Measurements from ENCODE around the gene PRKAR1B. TPM values are rescaled to one million over a fixed set of nuclear protein-coding genes. Genes with fewer than 3 reads are reported as not detected.
A peak's percentile ranks its signal among the peaks of the same experiment; 100 is the strongest.

PRKAR1B gene
- total RNA-seq, 2 donors from 2014 or later, result 33.5 to 43.2 TPM

DNA sequence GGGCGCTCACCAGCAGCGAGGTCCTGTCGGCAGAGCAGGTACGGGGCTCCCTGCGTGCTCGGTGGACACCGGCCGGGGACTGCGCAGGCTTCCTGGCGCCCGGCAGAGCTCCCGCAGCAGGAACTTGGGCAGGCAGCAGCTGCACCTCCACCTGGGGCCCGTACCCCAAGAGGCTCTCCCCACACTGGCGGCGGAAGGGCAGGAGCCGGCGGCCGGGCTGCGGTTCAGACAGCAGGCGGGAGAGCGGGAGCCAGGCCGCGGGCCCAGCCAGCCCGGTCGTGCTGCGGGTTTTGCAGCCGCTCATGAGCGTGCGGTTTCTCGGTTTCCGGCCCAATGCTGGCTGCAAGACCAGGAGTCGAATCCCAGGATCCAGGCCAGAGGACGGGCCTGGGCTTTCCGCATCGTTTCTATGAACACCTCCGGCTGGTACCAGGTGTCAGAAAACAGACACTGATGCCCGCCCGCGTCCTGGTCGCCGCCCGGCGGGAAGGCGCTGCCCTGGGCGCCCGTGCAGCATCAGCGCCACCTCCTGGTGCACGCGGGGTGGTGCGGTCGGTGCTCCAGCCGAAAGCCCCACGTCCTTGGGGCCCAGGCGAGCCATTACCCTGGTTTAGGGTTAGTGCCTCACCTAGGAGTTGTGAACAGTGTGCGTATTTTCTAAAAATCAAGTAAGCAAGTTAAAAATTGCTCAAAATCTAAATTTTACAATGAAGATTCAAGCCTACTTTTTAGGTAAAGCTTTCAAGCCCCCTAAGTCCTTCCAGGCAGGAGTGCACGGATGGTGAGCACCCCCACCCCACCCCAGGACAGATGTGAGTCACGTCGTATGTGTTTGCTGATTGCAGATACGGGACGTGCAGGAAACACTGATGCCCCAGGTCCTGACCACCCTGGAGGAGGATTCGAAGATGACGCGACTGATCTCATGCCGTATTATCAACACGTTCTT lies 47.4 kb upstream of the PRKAR1B start:
- Histone ChIP-seq H3K36me3 (ENCODE audit: control insufficient read depth, insufficient read depth, low read length) (peaks cover 44% of the 10 kb centered on the region), H3K27me3 (ENCODE audit: control insufficient read depth, insufficient read depth, low read length, poor library complexity, severe bottlenecking) (no peaks in the 10 kb centered on the region), H3K27ac (ENCODE audit: low read depth, low read length) (no peak overlapping the region), H3K4me3 (ENCODE audit: low read length) (no peak overlapping the region), H3K9me3 (ENCODE audit: control insufficient read depth, low read length) (no peaks in the 10 kb centered on the region), H3K9ac (ENCODE audit: extremely low read depth, low read length, poor library complexity, severe bottlenecking) (no peak overlapping the region), H3K4me1 (ENCODE audit: control insufficient read depth, insufficient read depth, low read length) (no peaks in the 10 kb centered on the region)
- WGBS, 2 experiments (ENCODE audit: insufficient coverage in 1 of 2, insufficient read length in 1 of 2), result 70 to 75% methylated on average over 47 to 65 of the region's 65 CpGs
- Mint-ChIP-seq H3K27me3 (ENCODE audit: insufficient read depth) (no peaks in the 10 kb centered on the region), H3K4me1 (no peaks in the 10 kb centered on the region), H3K9me3 (no peaks in the 10 kb centered on the region), H3K36me3 (ENCODE audit: low read depth) (peaks cover 31% of the 10 kb centered on the region), H3K4me3 (no peak overlapping the region), H3K27ac (no peak overlapping the region)
- peak; percentile 92 for DNase-seq
- TF ChIP-seq, protein P1, sequence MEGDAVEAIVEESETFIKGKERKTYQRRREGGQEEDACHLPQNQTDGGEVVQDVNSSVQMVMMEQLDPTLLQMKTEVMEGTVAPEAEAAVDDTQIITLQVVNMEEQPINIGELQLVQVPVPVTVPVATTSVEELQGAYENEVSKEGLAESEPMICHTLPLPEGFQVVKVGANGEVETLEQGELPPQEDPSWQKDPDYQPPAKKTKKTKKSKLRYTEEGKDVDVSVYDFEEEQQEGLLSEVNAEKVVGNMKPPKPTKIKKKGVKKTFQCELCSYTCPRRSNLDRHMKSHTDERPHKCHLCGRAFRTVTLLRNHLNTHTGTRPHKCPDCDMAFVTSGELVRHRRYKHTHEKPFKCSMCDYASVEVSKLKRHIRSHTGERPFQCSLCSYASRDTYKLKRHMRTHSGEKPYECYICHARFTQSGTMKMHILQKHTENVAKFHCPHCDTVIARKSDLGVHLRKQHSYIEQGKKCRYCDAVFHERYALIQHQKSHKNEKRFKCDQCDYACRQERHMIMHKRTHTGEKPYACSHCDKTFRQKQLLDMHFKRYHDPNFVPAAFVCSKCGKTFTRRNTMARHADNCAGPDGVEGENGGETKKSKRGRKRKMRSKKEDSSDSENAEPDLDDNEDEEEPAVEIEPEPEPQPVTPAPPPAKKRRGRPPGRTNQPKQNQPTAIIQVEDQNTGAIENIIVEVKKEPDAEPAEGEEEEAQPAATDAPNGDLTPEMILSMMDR (conservative IDR thresholded peaks at IDR 0.05), result peak; percentile 97

DNA sequence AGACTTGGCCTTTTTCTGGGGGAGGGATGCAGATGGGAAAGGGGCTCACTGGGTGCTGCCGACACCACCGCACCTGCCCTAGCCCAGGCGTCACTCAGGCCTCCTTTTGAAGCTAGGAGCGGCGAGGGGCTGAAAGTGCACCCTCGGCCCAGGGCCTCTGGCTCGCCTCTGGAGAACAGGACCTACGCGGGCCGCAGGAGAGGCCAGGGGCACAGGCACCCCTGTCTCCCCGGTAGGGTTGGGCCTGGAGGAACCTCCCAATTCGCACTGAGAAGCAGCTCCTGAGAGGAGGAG lies 46.5 kb upstream of the PRKAR1B start:
- H3K36me3 Mint-ChIP-seq (ENCODE audit: low read depth), result peaks cover 29% of the 10 kb centered on the region
- H3K27me3 Mint-ChIP-seq (ENCODE audit: insufficient read depth), result no peaks in the 10 kb centered on the region
- Histone ChIP-seq H3K27me3 (ENCODE audit: control insufficient read depth, insufficient read depth, low read length, poor library complexity, severe bottlenecking) (no peaks in the 10 kb centered on the region), H3K9me3 (ENCODE audit: control insufficient read depth, low read length) (no peaks in the 10 kb centered on the region), H3K36me3 (ENCODE audit: control insufficient read depth, insufficient read depth, low read length) (peaks cover 43% of the 10 kb centered on the region), H3K27ac (ENCODE audit: low read depth, low read length) (no peak overlapping the region), H3K4me1 (ENCODE audit: control insufficient read depth, insufficient read depth, low read length) (no peaks in the 10 kb centered on the region), H3K4me3 (ENCODE audit: low read length) (no peak overlapping the region), H3K9ac (ENCODE audit: extremely low read depth, low read length, poor library complexity, severe bottlenecking) (no peak overlapping the region)
- H3K4me3 Mint-ChIP-seq, result no peak overlapping the region
- 93 to 99% methylated on average over 10 to 12 of the region's 12 CpGs for WGBS, 2 experiments (ENCODE audit: insufficient coverage in 1 of 2, insufficient read length in 1 of 2)
- H3K4me1 Mint-ChIP-seq, result no peaks in the 10 kb centered on the region
- H3K9me3 Mint-ChIP-seq, result no peaks in the 10 kb centered on the region
- TF ChIP-seq, protein P1 (conservative IDR thresholded peaks at IDR 0.05), result no peak
- H3K27ac Mint-ChIP-seq, result no peak overlapping the region
- DNase-seq, result no peak

DNA sequence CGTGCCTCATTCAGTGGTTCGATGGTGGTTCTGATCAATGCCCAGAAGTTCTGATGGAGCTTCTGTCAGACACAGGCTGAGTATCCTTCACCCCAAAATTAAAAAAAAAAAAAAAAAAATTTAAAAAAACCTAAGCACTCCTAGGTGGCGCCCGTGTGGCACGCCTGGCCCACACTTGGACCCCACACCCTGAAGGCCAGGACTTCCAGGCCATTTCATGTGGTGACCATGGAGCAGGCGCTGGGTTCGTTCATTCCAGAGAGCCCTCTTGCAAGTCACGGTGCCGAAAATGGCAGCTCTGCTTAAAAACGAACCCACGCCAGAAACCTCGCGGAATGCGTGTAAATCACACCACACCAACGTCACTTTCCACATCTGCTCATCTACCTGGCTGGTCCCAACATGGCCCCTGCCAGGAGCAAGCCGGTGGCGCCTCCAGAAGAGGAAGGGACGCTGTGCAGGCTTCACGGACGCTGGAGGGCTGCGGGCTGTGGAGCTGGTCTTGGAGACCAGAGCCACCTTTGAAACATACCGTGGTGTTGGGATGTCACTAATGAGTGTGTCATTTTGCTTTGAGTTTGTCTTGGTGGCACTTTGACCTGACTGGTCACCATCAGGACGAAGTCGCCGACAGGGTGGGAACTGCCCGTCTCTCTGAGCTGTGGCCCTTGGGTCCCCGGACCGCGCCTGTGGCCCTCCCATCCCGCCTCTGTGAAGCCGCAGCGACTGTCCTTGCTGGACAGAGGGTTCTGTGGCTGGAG lies 46.0 kb upstream of the PRKAR1B start:
- H3K27ac Mint-ChIP-seq, result no peak overlapping the region
- H3K4me3 ChIP-seq (ENCODE audit: low read length), result no peak overlapping the region
- H3K9ac ChIP-seq (ENCODE audit: extremely low read depth, low read length, poor library complexity, severe bottlenecking), result no peak overlapping the region
- no peaks in the 10 kb centered on the region for H3K9me3 ChIP-seq (ENCODE audit: control insufficient read depth, low read length)
- H3K27ac ChIP-seq (ENCODE audit: low read depth, low read length), result no peak overlapping the region
- H3K36me3 ChIP-seq (ENCODE audit: control insufficient read depth, insufficient read depth, low read length), result peaks cover 38% of the 10 kb centered on the region
- no peak for DNase-seq
- H3K4me1 Mint-ChIP-seq, result no peaks in the 10 kb centered on the region
- WGBS, 2 experiments (ENCODE audit: insufficient coverage in 1 of 2, insufficient read length in 1 of 2), result 93 to 94% methylated on average over 15 to 32 of the region's 32 CpGs
- H3K27me3 Mint-ChIP-seq (ENCODE audit: insufficient read depth), result no peaks in the 10 kb centered on the region
- no peak overlapping the region for H3K4me3 Mint-ChIP-seq
- peaks cover 29% of the 10 kb centered on the region for H3K36me3 Mint-ChIP-seq (ENCODE audit: low read depth)
- H3K4me1 ChIP-seq (ENCODE audit: control insufficient read depth, insufficient read depth, low read length), result no peaks in the 10 kb centered on the region
- no peaks in the 10 kb centered on the region for H3K27me3 ChIP-seq (ENCODE audit: control insufficient read depth, insufficient read depth, low read length, poor library complexity, severe bottlenecking)
- TF ChIP-seq, protein P1 (conservative IDR thresholded peaks at IDR 0.05), result no peak
- no peaks in the 10 kb centered on the region for H3K9me3 Mint-ChIP-seq

Data from endodermal cell (in vitro differentiated cells).